ENCODE data around the gene ATP10A.

Gene ATP10A

GRCh38 chr15:25796395-25796794 is 66.7 kb downstream of the ATP10A start:
- no peaks in the 10 kb centered on the region for H3K36me3 ChIP-seq (ENCODE audit: control insufficient read depth, insufficient read depth, low read length)
- no peak for DNase-seq (ENCODE audit: low read depth, low spot score)
- H3K27ac ChIP-seq (ENCODE audit: low read length) = no peak overlapping the region
- H3K4me1 ChIP-seq (ENCODE audit: control insufficient read depth, insufficient read depth, low read length) = peaks cover 2% of the 10 kb centered on the region; the same call in 1 of the 2 replicates
- no peak overlapping the region for H3K4me3 ChIP-seq (ENCODE audit: low read length)
- no peaks in the 10 kb centered on the region for H3K9me3 ChIP-seq (ENCODE audit: control insufficient read depth, insufficient read depth, low read length)
- no CpG with 5 or more reads among the region's 7 CpGs for WGBS (ENCODE audit: insufficient coverage, insufficient read length)
- no peaks in the 10 kb centered on the region; the same call in 1 of the 2 replicates for H3K27me3 ChIP-seq (ENCODE audit: control insufficient read depth, insufficient read depth, low read length)

DNA sequence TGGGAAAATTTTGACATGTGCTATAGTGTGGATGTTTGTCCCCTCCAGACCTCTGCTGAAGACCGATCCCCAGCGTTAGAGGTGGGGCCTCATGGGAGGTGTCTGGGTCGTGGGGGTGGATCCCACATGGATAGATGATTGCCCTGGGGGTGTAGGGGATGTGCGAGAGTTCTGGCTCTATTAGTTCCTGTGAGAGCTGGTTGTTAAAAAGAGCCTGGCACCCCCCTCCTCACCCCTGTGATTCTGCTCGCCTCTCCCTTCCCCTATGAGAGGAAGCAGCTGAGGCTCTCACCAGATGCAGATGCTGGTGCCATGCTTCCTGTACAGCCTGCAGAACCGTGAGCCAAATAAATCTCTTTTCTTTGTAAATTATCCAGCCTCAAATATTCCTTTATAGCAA is 67.4 kb downstream of the ATP10A start:
- H3K4me3 ChIP-seq (ENCODE audit: low read length) = no peak overlapping the region
- peaks cover 2% of the 10 kb centered on the region; the same call in 1 of the 2 replicates for H3K4me1 ChIP-seq (ENCODE audit: control insufficient read depth, insufficient read depth, low read length)
- no CpG with 5 or more reads among the region's 6 CpGs for WGBS (ENCODE audit: insufficient coverage, insufficient read length)
- H3K9me3 ChIP-seq (ENCODE audit: control insufficient read depth, insufficient read depth, low read length) = no peaks in the 10 kb centered on the region
- DNase-seq (ENCODE audit: low read depth, low spot score) = no peak
- H3K27ac ChIP-seq (ENCODE audit: low read length) = no peak overlapping the region
- H3K27me3 ChIP-seq (ENCODE audit: control insufficient read depth, insufficient read depth, low read length) = no peaks in the 10 kb centered on the region
- no peaks in the 10 kb centered on the region for H3K36me3 ChIP-seq (ENCODE audit: control insufficient read depth, insufficient read depth, low read length)

- Histone ChIP-seq H3K4me1 (ENCODE audit: control insufficient read depth, insufficient read depth, low read length) (no peaks in the 10 kb centered on the region; the same call in 1 of the 2 replicates), H3K27me3 (ENCODE audit: control insufficient read depth, insufficient read depth, low read length) (no peaks in the 10 kb centered on the region), H3K9me3 (ENCODE audit: control insufficient read depth, insufficient read depth, low read length) (no peaks in the 10 kb centered on the region), H3K36me3 (ENCODE audit: control insufficient read depth, insufficient read depth, low read length) (no peaks in the 10 kb centered on the region), H3K27ac (ENCODE audit: low read length) (no peak overlapping the region), H3K4me3 (ENCODE audit: low read length) (no peak overlapping the region)
- DNase-seq (ENCODE audit: low read depth, low spot score) = no peak
- WGBS (ENCODE audit: insufficient coverage, insufficient read length) = no CpG with 5 or more reads among the region's 9 CpGs
Observed at GRCh38 chr15:25795061-25795460, 68.1 kb downstream of the ATP10A start.

GRCh38 chr15:25793354-25794050 is 69.6 kb downstream of the ATP10A start:
- Histone ChIP-seq H3K9me3 (ENCODE audit: control insufficient read depth, insufficient read depth, low read length) (no peaks in the 10 kb centered on the region), H3K4me3 (ENCODE audit: low read length) (no peak overlapping the region), H3K27ac (ENCODE audit: low read length) (no peak overlapping the region), H3K4me1 (ENCODE audit: control insufficient read depth, insufficient read depth, low read length) (no peaks in the 10 kb centered on the region; the same call in 1 of the 2 replicates), H3K36me3 (ENCODE audit: control insufficient read depth, insufficient read depth, low read length) (no peaks in the 10 kb centered on the region), H3K27me3 (ENCODE audit: control insufficient read depth, insufficient read depth, low read length) (no peaks in the 10 kb centered on the region)
- no peak for DNase-seq (ENCODE audit: low read depth, low spot score)
- WGBS (ENCODE audit: insufficient coverage, insufficient read length) = no CpG with 5 or more reads among the region's 6 CpGs

GRCh38 chr15:25792128-25792527 is 71.0 kb downstream of the ATP10A start:
- Histone ChIP-seq H3K9me3 (ENCODE audit: control insufficient read depth, insufficient read depth, low read length) (no peaks in the 10 kb centered on the region), H3K4me1 (ENCODE audit: control insufficient read depth, insufficient read depth, low read length) (no peaks in the 10 kb centered on the region; the same call in 1 of the 2 replicates), H3K4me3 (ENCODE audit: low read length) (no peak overlapping the region), H3K27ac (ENCODE audit: low read length) (no peak overlapping the region), H3K27me3 (ENCODE audit: control insufficient read depth, insufficient read depth, low read length) (no peaks in the 10 kb centered on the region), H3K36me3 (ENCODE audit: control insufficient read depth, insufficient read depth, low read length) (no peaks in the 10 kb centered on the region)
- WGBS (ENCODE audit: insufficient coverage, insufficient read length) = no CpG with 5 or more reads among the region's 3 CpGs
- DNase-seq (ENCODE audit: low read depth, low spot score) = no peak

DNA sequence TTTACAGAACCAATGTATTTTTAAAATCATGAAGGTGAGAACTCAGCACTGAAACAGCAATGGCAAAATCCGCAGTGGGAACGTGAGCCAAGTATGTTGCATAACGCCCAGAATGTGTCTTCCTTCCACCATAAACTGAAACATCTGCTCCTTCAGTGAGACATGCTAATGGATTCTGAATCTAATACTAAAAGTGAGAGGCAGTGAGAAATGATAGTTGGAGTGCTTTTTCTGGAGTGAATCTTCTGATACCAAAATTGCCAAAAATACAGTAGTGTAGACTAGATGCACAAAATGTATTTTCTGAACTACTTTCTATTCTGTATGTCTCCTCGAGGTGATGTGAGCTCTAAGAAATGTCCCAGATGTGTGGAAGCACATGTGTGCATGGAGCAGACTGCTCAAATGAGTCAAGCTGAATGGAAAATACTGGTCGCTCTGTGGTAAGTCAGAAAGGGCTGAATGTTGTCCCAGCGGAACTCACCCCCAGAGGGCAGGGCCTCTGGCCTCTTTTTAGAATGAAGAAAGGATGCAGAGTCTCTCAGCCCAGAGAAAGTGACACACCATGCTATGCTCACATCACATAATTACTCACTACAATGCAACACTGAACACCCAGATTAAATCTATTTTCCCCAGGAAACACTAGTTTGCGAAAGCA is 73.0 kb downstream of the ATP10A start:
- Histone ChIP-seq H3K4me1 (ENCODE audit: control insufficient read depth, insufficient read depth, low read length) (no peaks in the 10 kb centered on the region; the same call in 1 of the 2 replicates), H3K36me3 (ENCODE audit: control insufficient read depth, insufficient read depth, low read length) (no peaks in the 10 kb centered on the region), H3K9me3 (ENCODE audit: control insufficient read depth, insufficient read depth, low read length) (no peaks in the 10 kb centered on the region), H3K27me3 (ENCODE audit: control insufficient read depth, insufficient read depth, low read length) (no peaks in the 10 kb centered on the region), H3K4me3 (ENCODE audit: low read length) (no peak overlapping the region), H3K27ac (ENCODE audit: low read length) (no peak overlapping the region)
- no peak for DNase-seq (ENCODE audit: low read depth, low spot score)
- no CpG with 5 or more reads among the region's 7 CpGs for WGBS (ENCODE audit: insufficient coverage, insufficient read length)

- Histone ChIP-seq H3K27me3 (ENCODE audit: control insufficient read depth, insufficient read depth, low read length) (no peaks in the 10 kb centered on the region), H3K4me3 (ENCODE audit: low read length) (no peak overlapping the region), H3K36me3 (ENCODE audit: control insufficient read depth, insufficient read depth, low read length) (no peaks in the 10 kb centered on the region), H3K27ac (ENCODE audit: low read length) (no peak overlapping the region), H3K4me1 (ENCODE audit: control insufficient read depth, insufficient read depth, low read length) (no peaks in the 10 kb centered on the region; the same call in 1 of the 2 replicates), H3K9me3 (ENCODE audit: control insufficient read depth, insufficient read depth, low read length) (no peaks in the 10 kb centered on the region)
- DNase-seq (ENCODE audit: low read depth, low spot score) = no peak
- no CpG with 5 or more reads among the region's 5 CpGs for WGBS (ENCODE audit: insufficient coverage, insufficient read length)
Observed at GRCh38 chr15:25789616-25789999, 73.5 kb downstream of the ATP10A start.

DNA sequence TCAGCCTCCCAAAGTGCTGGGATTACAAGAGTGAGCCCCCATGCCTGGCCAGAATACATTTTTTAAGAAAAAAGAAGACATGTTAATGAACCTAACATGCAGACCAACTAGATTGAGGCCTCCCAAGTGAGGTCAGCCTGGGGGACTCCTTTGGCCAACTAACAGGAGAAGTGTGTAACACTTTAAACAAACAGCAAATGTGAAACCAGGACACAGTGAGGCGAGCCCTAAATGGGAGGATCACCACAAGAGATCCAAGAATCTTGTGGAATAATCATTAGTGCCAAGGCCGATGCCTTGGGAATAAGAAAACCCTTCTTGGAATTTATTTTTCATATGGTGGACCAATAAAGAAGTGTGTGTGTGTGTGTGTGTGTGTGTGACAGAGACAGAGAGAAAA is 73.9 kb downstream of the ATP10A start:
- no CpG with 5 or more reads among the region's 2 CpGs for WGBS (ENCODE audit: insufficient coverage, insufficient read length)
- no peak for DNase-seq (ENCODE audit: low read depth, low spot score)
- no peak overlapping the region for H3K27ac ChIP-seq (ENCODE audit: low read length)
- H3K9me3 ChIP-seq (ENCODE audit: control insufficient read depth, insufficient read depth, low read length) = no peaks in the 10 kb centered on the region
- no peak overlapping the region for H3K4me3 ChIP-seq (ENCODE audit: low read length)
- no peaks in the 10 kb centered on the region; the same call in 1 of the 2 replicates for H3K4me1 ChIP-seq (ENCODE audit: control insufficient read depth, insufficient read depth, low read length)
- H3K27me3 ChIP-seq (ENCODE audit: control insufficient read depth, insufficient read depth, low read length) = no peaks in the 10 kb centered on the region
- no peaks in the 10 kb centered on the region for H3K36me3 ChIP-seq (ENCODE audit: control insufficient read depth, insufficient read depth, low read length)

DNA sequence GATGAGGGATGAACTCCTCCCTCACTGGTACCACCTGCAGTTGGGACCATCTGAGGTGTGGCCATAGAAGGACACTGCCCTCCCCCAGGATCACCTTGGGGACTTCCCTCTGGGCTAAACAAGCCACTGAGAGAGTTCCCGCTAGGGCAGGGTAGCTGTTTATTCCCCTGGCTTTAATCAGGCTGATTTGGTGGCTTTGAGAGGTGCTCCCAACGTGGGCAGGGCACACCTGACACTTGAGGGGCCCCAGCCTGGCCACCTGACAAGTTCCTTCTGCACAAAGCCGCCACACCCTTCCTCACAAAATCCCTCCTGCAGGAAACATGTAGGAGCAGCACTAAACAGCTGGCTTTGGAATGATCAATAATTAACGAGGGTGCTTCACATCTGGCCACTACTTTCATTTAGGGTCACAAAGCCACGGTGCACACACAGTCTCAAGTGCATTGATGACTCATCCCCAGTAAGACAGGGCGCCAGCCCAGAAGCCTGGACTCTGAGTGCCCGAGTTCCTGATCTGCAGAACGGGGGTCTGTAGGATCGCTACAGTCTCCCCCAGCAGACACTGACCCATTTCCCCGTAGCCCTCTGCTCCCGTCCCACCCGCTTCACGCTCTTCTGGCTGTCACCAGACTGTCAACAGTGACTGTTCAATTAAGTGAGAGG is 75.1 kb downstream of the ATP10A start:
- Histone ChIP-seq H3K36me3 (ENCODE audit: control insufficient read depth, insufficient read depth, low read length) (no peaks in the 10 kb centered on the region), H3K4me3 (ENCODE audit: low read length) (no peak overlapping the region), H3K27me3 (ENCODE audit: control insufficient read depth, insufficient read depth, low read length) (no peaks in the 10 kb centered on the region), H3K9me3 (ENCODE audit: control insufficient read depth, insufficient read depth, low read length) (no peaks in the 10 kb centered on the region), H3K27ac (ENCODE audit: low read length) (no peak overlapping the region), H3K4me1 (ENCODE audit: control insufficient read depth, insufficient read depth, low read length) (no peaks in the 10 kb centered on the region; the same call in 1 of the 2 replicates)
- no peak for DNase-seq (ENCODE audit: low read depth, low spot score)
- WGBS (ENCODE audit: insufficient coverage, insufficient read length) = no CpG with 5 or more reads among the region's 13 CpGs

- H3K4me1 ChIP-seq (ENCODE audit: control insufficient read depth, insufficient read depth, low read length) = no peaks in the 10 kb centered on the region; the same call in 1 of the 2 replicates
- H3K27me3 ChIP-seq (ENCODE audit: control insufficient read depth, insufficient read depth, low read length) = no peaks in the 10 kb centered on the region
- WGBS (ENCODE audit: insufficient coverage, insufficient read length) = no CpG with 5 or more reads among the region's 2 CpGs
- H3K36me3 ChIP-seq (ENCODE audit: control insufficient read depth, insufficient read depth, low read length) = no peaks in the 10 kb centered on the region
- H3K9me3 ChIP-seq (ENCODE audit: control insufficient read depth, insufficient read depth, low read length) = no peaks in the 10 kb centered on the region
- no peak for DNase-seq (ENCODE audit: low read depth, low spot score)
- H3K4me3 ChIP-seq (ENCODE audit: low read length) = no peak overlapping the region
- H3K27ac ChIP-seq (ENCODE audit: low read length) = no peak overlapping the region
Observed at GRCh38 chr15:25787381-25787780, 75.7 kb downstream of the ATP10A start.
